ENCODE data around the gene ARHGEF16.

The ARHGEF16 gene

DNA sequence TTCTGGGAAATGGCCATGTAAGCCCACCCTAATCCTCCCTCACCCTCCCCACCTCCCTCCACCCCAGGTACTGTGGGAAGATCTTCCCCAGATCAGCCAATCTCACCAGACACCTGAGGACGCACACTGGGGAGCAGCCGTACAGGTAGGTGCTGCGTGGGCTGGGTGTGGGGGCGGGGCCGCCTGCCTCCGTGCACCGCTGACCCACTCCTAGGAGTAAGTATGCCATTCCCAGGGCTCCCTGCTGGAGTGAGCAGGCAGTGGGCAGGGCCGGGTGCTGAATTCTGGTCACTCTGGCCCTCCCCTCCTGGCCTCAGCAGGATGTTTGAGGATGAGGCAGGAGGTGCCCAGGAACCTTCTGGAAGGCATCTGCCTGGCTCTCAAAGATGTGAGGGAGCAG, 35.9 kb upstream of the ARHGEF16 start:
- no peaks in the 10 kb centered on the region for H3K27me3 ChIP-seq
- H3K36me3 ChIP-seq: peaks cover 38 to 60% (median 56%) of the 10 kb centered on the region in 3 donors
- H3K27ac ChIP-seq: peak overlapping the region in 1 of 2 donors; percentile 40
- H3K4me1 ChIP-seq: peaks cover 0 to 23% (median 16%) of the 10 kb centered on the region in 4 donors
- no peak for DNase-seq
- no peak overlapping the region for H3K4me3 ChIP-seq
- TF ChIP-seq, protein P1, sequence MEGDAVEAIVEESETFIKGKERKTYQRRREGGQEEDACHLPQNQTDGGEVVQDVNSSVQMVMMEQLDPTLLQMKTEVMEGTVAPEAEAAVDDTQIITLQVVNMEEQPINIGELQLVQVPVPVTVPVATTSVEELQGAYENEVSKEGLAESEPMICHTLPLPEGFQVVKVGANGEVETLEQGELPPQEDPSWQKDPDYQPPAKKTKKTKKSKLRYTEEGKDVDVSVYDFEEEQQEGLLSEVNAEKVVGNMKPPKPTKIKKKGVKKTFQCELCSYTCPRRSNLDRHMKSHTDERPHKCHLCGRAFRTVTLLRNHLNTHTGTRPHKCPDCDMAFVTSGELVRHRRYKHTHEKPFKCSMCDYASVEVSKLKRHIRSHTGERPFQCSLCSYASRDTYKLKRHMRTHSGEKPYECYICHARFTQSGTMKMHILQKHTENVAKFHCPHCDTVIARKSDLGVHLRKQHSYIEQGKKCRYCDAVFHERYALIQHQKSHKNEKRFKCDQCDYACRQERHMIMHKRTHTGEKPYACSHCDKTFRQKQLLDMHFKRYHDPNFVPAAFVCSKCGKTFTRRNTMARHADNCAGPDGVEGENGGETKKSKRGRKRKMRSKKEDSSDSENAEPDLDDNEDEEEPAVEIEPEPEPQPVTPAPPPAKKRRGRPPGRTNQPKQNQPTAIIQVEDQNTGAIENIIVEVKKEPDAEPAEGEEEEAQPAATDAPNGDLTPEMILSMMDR (IDR thresholded peaks at IDR 0.05): no peak
- H3K9me3 ChIP-seq: peaks cover 0 to 12% (median 11%) of the 10 kb centered on the region in 3 donors
- intact Hi-C loops (cut with DNase I; ENCODE audit: low total_unique reads): no loop called here

DNA sequence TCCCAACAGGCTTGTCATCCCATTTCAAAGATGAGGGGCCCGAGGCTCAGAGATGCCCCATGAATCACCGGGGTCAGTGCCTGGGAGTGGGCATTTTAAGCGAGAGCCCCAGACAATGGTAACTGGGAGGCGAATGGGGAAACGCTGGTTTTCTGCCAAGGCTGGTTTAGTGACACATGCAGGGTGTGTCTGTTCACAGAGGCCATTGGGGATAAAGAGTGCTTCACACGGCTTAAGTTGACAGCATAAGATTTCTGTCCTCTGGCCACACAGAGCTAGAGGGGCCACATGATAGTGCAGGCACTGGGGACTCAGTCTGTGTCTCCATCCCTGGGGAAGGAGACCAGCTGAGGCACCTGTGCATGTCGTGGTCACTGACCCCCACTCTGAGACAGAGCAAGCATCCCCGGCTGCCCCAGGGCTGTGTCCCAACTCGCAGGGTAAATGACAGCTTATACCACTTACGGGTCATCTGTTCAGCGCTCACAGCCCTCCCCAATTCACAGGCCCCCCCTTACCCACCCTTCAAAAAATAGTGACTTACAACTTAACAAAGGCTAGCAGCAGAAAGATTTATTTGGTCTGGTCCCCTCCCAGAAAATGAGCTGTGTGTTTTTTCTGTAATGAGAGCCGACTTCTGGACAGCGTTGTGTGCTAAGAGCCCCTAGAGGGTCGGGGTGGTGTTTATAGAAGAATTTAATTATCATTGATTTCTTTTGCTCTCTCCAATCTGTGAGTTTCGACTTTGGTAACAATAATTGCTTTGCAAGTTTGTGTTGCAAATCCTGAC, 34.9 kb upstream of the ARHGEF16 start:
- intact Hi-C loops (cut with DNase I; ENCODE audit: low total_unique reads): no loop called here
- TF ChIP-seq, protein P1 (IDR thresholded peaks at IDR 0.05): no peak
- Histone ChIP-seq H3K9me3 (peaks cover 0 to 12% (median 11%) of the 10 kb centered on the region in 3 donors), H3K27ac (peak overlapping the region in 1 of 2 donors; percentile 40), H3K4me1 (peaks cover 0 to 33% (median 25%) of the 10 kb centered on the region in 4 donors), H3K27me3 (no peaks in the 10 kb centered on the region), H3K36me3 (peaks cover 34 to 50% (median 45%) of the 10 kb centered on the region in 3 donors), H3K4me3 (no peak overlapping the region)
- DNase-seq: no peak

DNA sequence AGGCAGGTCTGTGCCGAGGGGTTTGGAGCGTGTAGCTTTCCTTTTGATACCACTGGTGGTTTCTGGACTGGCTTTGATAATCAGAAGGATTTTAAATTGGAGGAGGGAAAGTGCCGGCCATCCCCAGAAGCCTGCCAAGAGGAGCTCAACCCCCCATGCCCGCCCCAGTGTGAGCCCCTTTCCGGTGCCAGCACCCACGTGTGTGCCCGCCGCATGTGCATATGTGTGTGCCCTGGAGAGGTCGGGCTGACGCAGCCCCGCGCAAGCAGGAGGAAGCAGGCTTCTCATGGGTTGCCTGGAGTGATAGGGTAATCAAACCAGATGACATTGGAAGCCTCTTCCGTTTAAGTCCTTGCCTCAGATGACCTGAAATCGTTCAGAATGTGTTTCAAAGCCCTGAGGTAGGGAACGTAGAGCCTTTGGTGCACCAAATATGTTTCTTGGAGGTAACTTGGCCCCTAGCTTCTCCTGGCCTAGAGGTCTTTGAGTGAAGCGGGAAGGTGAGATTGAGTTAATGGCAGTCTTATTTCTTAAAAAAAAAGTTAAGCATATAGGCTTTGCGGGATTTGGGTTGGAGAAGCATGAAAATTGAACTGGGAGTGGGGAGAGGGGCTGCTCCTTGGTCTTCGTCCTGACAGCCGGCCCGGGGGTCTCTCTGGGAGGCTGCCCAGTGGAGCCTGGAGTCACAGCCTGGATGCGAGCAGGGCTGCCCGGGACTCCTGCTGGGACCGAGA, 34.1 kb upstream of the ARHGEF16 start:
- peaks cover 32 to 43% (median 41%) of the 10 kb centered on the region in 3 donors for H3K36me3 ChIP-seq

DNA sequence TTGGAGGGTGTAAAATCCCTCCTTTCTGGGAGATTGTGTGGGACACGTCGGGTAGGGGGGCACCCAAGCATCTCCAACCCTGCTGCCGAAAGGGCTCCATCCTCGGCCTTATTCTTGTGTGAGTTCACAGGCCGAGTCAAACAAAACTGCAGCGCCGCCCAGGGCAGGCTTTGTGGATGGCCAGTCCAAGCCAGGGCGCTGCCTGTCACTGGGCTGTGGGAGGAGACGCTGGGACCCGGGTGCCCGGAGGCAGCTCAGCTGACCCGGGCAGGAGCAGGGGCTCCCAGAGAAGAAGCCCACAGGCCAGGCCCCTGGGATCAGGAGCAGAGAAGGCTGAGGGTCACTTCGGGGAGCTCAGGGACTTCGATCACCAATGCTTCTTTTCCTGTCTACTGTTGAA, 31.8 kb upstream of the ARHGEF16 start:
- H3K27me3 ChIP-seq: no peaks in the 10 kb centered on the region
- intact Hi-C loops (cut with DNase I; ENCODE audit: low total_unique reads): no loop called here
- no peak for DNase-seq
- H3K4me3 ChIP-seq: no peak overlapping the region
- TF ChIP-seq, protein P1 (IDR thresholded peaks at IDR 0.05): no peak
- peak overlapping the region; percentile 91 for H3K27ac ChIP-seq
- H3K9me3 ChIP-seq: no peaks in the 10 kb centered on the region
- peaks cover 0 to 33% (median 26%) of the 10 kb centered on the region in 4 donors for H3K4me1 ChIP-seq
- peaks cover 41 to 45% (median 41%) of the 10 kb centered on the region in 3 donors for H3K36me3 ChIP-seq

More for the DNA sequence above, 34.1 kb upstream of the ARHGEF16 start:
- peak overlapping the region; percentile 91 for H3K27ac ChIP-seq
- no peak for DNase-seq
- TF ChIP-seq, protein P1 (IDR thresholded peaks at IDR 0.05): no peak
- intact Hi-C loops (cut with DNase I; ENCODE audit: low total_unique reads): no loop called here
- no peak overlapping the region for H3K4me3 ChIP-seq
- H3K4me1 ChIP-seq: peaks cover 0 to 33% (median 26%) of the 10 kb centered on the region in 4 donors
- peaks cover 0 to 12% (median 11%) of the 10 kb centered on the region in 3 donors for H3K9me3 ChIP-seq
- no peaks in the 10 kb centered on the region for H3K27me3 ChIP-seq

DNA sequence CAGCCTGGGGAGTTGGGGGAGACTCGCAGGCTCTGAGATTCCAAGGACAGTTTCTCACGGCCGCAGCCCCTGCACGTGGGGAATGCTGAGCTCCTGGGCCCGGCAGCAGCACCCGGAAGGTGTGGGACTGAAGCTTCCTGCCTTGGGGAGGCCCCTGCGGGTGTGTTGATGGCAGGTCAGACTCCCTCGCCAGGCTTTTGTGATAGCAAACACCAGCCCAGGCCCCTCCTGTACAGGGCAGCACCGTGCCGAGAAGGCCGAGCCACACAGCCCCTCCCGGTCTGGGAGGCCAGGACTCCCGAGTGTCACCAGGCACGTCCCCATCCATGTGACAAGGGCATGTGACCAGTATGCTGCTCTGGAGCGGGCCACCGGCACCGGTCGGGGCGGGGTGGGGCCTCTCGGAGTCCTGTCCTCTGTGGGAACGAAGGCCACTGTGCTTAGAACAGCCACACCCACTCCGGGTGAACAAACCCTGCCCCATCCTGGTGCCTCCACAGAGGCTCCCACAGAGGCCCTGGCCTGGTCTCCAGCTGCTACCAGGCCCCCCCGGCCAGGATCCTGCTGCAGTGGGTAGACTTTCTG, 31.1 kb upstream of the ARHGEF16 start:
- Histone ChIP-seq H3K27ac (peak overlapping the region; percentile 91), H3K27me3 (no peaks in the 10 kb centered on the region), H3K36me3 (peaks cover 34 to 45% (median 40%) of the 10 kb centered on the region in 3 donors), H3K4me3 (no peak overlapping the region), H3K9me3 (no peaks in the 10 kb centered on the region), H3K4me1 (peaks cover 0 to 33% (median 26%) of the 10 kb centered on the region in 4 donors)
- TF ChIP-seq, protein P1 (IDR thresholded peaks at IDR 0.05): peak in 1 of 2 experiments; percentile 5
- DNase-seq: peak; percentile 84 to 98
- intact Hi-C loops (cut with DNase I; ENCODE audit: low total_unique reads): no loop called here

Data from tibial artery (tissue), 4 donors.